H1 (cell line): ENCODE data around the gene ABTB1. TPM values are rescaled to one million over a fixed set of nuclear protein-coding genes. Genes with fewer than 3 reads are reported as not detected.

Source experiments
- CTCF ChIA-PET: fragments of 300-600 bp; sonication (Branson Sonifier 250); formaldehyde crosslinking; loops from one replicate; lab custom pipeline; 2021; ENCODE audit not compliant: partially characterized antibody; lab: Charles Lee
- POLR2A ChIA-PET: fragments of 300-600 bp; sonication (Branson Sonifier 250); formaldehyde crosslinking; loops from one replicate; lab custom pipeline; 2021; ENCODE audit warnings: inconsistent platforms; ENCODE audit not compliant: partially characterized antibody; lab: Charles Lee
- DNase-seq, 2 experiments: peaks; one replicate each; pipeline versions ENCODE4 v3.0.0 to v3.0.0-alpha.2; 2010 to 2022; ENCODE audit warnings: low spot score in 2 of 2, low read depth in 1 of 2, mixed read lengths in 1 of 2
- FAIRE-seq: peaks from 2 replicates; lab custom pipeline; 2011; peaks lifted over from hg19 to GRCh38; lab: Jason Lieb, UNC
- H2AFZ ChIP-seq: 2 replicates; pipeline ENCODE4 v1.8.1; 2012; ENCODE audit warnings: low read length, inconsistent platforms
- H2AK5ac ChIP-seq: 2 replicates; pipeline ENCODE4 v1.6.1; 2013; ENCODE audit warnings: low read depth, low read length
- H2BK120ac ChIP-seq: replicated peaks from 2 replicates; pipeline ENCODE3; 2013; ENCODE audit warnings: low read depth, low read length, inconsistent platforms
- H2BK12ac ChIP-seq: 2 replicates; pipeline ENCODE4 v1.6.1; 2013; ENCODE audit warnings: low read depth, low read length
- H2BK15ac ChIP-seq: 2 replicates; pipeline ENCODE4 v1.6.1; 2013; ENCODE audit warnings: low read length
- H2BK20ac ChIP-seq: 2 replicates; pipeline ENCODE4 v1.6.1; 2013; ENCODE audit warnings: low read length
- H2BK5ac ChIP-seq: 2 replicates; pipeline ENCODE4 v1.6.1; 2013; ENCODE audit warnings: low read depth, low read length
- H3K14ac ChIP-seq: 2 replicates; pipeline ENCODE4 v1.6.1; 2013; ENCODE audit warnings: inconsistent platforms; ENCODE audit not compliant: insufficient read length
- H3K18ac ChIP-seq: 2 replicates; pipeline ENCODE4 v1.6.1; 2013; ENCODE audit warnings: low read length; ENCODE audit errors: extremely low read depth
- H3K23ac ChIP-seq: 2 replicates; pipeline ENCODE4 v1.6.1; 2013; ENCODE audit warnings: inconsistent platforms; ENCODE audit not compliant: insufficient read length
- H3K23me2 ChIP-seq: 2 replicates; pipeline ENCODE4 v1.6.1; 2013; ENCODE audit warnings: low read depth, low read length
- H3K27ac ChIP-seq: 2 replicates; pipeline ENCODE4 v1.6.1; 2011; ENCODE audit warnings: low read depth, low read length, inconsistent platforms
- H3K27me3 ChIP-seq, 4 experiments: replicated peaks in 1 of 4; 1 replicate in 1 of 4; 2 replicates in 3 of 4; pipeline versions ENCODE4 v1.6.1 to v1.8.1; 2011 to 2013; ENCODE audit warnings: low read length in 3 of 4, mild to moderate bottlenecking in 3 of 4, inconsistent platforms in 2 of 4, mixed read lengths in 2 of 4, moderate library complexity in 1 of 4; ENCODE audit not compliant: control insufficient read depth in 3 of 4, insufficient read depth in 3 of 4; ENCODE audit errors: extremely low read depth in 1 of 4
- H3K36me3 ChIP-seq, 4 experiments: 2 replicates each; pipeline versions ENCODE4 v1.6.1 to v1.8.1; 2011 to 2013; ENCODE audit warnings: mild to moderate bottlenecking in 4 of 4, low read length in 3 of 4, moderate library complexity in 2 of 4, control low read depth in 1 of 4, inconsistent platforms in 1 of 4; ENCODE audit not compliant: insufficient read depth in 4 of 4, control insufficient read depth in 2 of 4
- H3K4ac ChIP-seq: replicated peaks from 2 replicates; pipeline ENCODE3; 2013; ENCODE audit warnings: low read length, low read depth, mixed read lengths, inconsistent platforms; ENCODE audit not compliant: insufficient read length
- H3K4me1 ChIP-seq, 4 experiments: replicated peaks in 1 of 4; 1 replicate in 1 of 4; 2 replicates in 3 of 4; pipeline versions ENCODE4 v1.6.1 to v1.8.1; 2011 to 2013; ENCODE audit warnings: low read length in 3 of 4, inconsistent platforms in 2 of 4, mixed read lengths in 1 of 4; ENCODE audit not compliant: insufficient read depth in 4 of 4, control insufficient read depth in 3 of 4
- H3K4me2 ChIP-seq, 2 experiments: 2 replicates each; pipeline versions ENCODE4 v1.6.1 to v1.8.1; 2011 to 2013; ENCODE audit warnings: low read depth in 2 of 2, low read length in 2 of 2, control low read depth in 1 of 2, inconsistent platforms in 1 of 2, mild to moderate bottlenecking in 1 of 2; ENCODE audit not compliant: insufficient read depth in 1 of 2
- H3K4me3 ChIP-seq, 4 experiments: fragments of 200-600, 300-600 bp in 1 of 4; sonication (generic), shearing (Covaris generic), sonication (Bioruptor Twin) in 1 of 4; 2 replicates each; pipeline versions ENCODE4 v1.5.1 to v1.8.1; 2011 to 2016; ENCODE audit warnings: low read length in 4 of 4, low read depth in 3 of 4, control low read depth in 2 of 4, inconsistent platforms in 2 of 4, mild to moderate bottlenecking in 2 of 4, mixed read lengths in 1 of 4, moderate library complexity in 1 of 4; ENCODE audit not compliant: insufficient read depth in 2 of 4; ENCODE audit errors: extremely low read depth in 1 of 4
- H3K56ac ChIP-seq: replicated peaks from 2 replicates; pipeline ENCODE3; 2013; ENCODE audit warnings: low read depth, mild to moderate bottlenecking, mixed read lengths, low read length, inconsistent platforms; ENCODE audit not compliant: insufficient read length
- H3K79me1 ChIP-seq: 2 replicates; pipeline ENCODE4 v1.6.1; 2013; ENCODE audit warnings: low read depth, low read length, control low read depth
- H3K79me2 ChIP-seq, 2 experiments: 2 replicates each; pipeline versions ENCODE4 v1.6.1 to v1.8.1; 2012 to 2013; ENCODE audit warnings: low read length in 2 of 2, mild to moderate bottlenecking in 2 of 2, inconsistent platforms in 1 of 2; ENCODE audit not compliant: insufficient read depth in 2 of 2, control insufficient read depth in 1 of 2
- H3K9ac ChIP-seq, 4 experiments: replicated peaks in 1 of 4; 1 replicate in 1 of 4; 2 replicates in 3 of 4; pipeline versions ENCODE4 v1.6.1 to v1.8.1; 2011 to 2013; ENCODE audit warnings: low read depth in 3 of 4, low read length in 3 of 4, control low read depth in 2 of 4, mild to moderate bottlenecking in 2 of 4, moderate library complexity in 2 of 4, inconsistent platforms in 1 of 4; ENCODE audit errors: extremely low read depth in 1 of 4
- H3K9me3 ChIP-seq, 2 experiments: 2 replicates each; pipeline versions ENCODE4 v1.6.1 to v1.8.1; 2012 to 2013; ENCODE audit warnings: mild to moderate bottlenecking in 2 of 2, moderate library complexity in 2 of 2, control low read depth in 1 of 2, inconsistent platforms in 1 of 2, low read depth in 1 of 2, low read length in 1 of 2, mixed read lengths in 1 of 2; ENCODE audit not compliant: insufficient read depth in 2 of 2
- H4K20me1 ChIP-seq, 2 experiments: replicated peaks in 1 of 2; 2 replicates each; pipeline versions ENCODE3 to v1.8.1; 2011 to 2013; ENCODE audit warnings: inconsistent platforms in 2 of 2, low read length in 2 of 2, mild to moderate bottlenecking in 1 of 2; ENCODE audit not compliant: insufficient read depth in 2 of 2, control insufficient read depth in 1 of 2
- H4K5ac ChIP-seq: 2 replicates; pipeline ENCODE4 v1.6.1; 2013; ENCODE audit warnings: low read length, low read depth, mixed read lengths, inconsistent platforms; ENCODE audit not compliant: insufficient read length
- H4K8ac ChIP-seq: 2 replicates; pipeline ENCODE4 v1.8.0; 2013; ENCODE audit warnings: mild to moderate bottlenecking, moderate library complexity, low read length, inconsistent platforms; ENCODE audit not compliant: insufficient read depth; ENCODE audit errors: extremely low read depth
- H4K91ac ChIP-seq: replicated peaks from 2 replicates; pipeline ENCODE3; 2013; ENCODE audit warnings: low read length, mixed read lengths, inconsistent platforms; ENCODE audit not compliant: insufficient read length
- ATF3 ChIP-seq: IDR thresholded peaks from 2 replicates; pipeline ENCODE4 v1.6.1; 2011; ENCODE audit warnings: low read depth, mild to moderate bottlenecking, low read length; ENCODE audit not compliant: insufficient read depth
- BACH1 ChIP-seq: IDR thresholded peaks from 2 replicates; pipeline ENCODE4 v1.6.1; 2012; ENCODE audit warnings: low read length, improper control_type of control experiment
- CBX8 ChIP-seq: fragments of 300-800, 300-1000 bp; sonication (generic); IDR thresholded peaks from 2 replicates; pipeline ENCODE4 v1.7.1; 2016; ENCODE audit warnings: low read depth, low read length, borderline replicate concordance
- E2F6 ChIP-seq: IDR thresholded peaks from 2 replicates; pipeline ENCODE4 v1.6.1; 2012; ENCODE audit warnings: inconsistent platforms
- EGR1 ChIP-seq: IDR thresholded peaks from 2 replicates; pipeline ENCODE4 v1.6.1; 2011; ENCODE audit warnings: low read depth, low read length, borderline replicate concordance
- EP300 ChIP-seq, 2 experiments: IDR thresholded peaks; 1 replicate in 1 of 2; 2 replicates in 1 of 2; pipeline ENCODE4 v1.6.1; 2011 to 2012; ENCODE audit warnings: low read depth in 2 of 2, low read length in 2 of 2, mild to moderate bottlenecking in 2 of 2, borderline replicate concordance in 1 of 2, inconsistent platforms in 1 of 2, moderate library complexity in 1 of 2
- GABPA ChIP-seq: IDR thresholded peaks from 2 replicates; pipeline ENCODE4 v1.6.1; 2011; ENCODE audit warnings: mild to moderate bottlenecking, low read length, moderate library complexity, borderline replicate concordance; ENCODE audit not compliant: insufficient read depth
- HDAC6 ChIP-seq: IDR thresholded peaks from one replicate; pipeline ENCODE4 v1.7.1; 2012; ENCODE audit warnings: low read depth, mild to moderate bottlenecking, inconsistent platforms, low read length, moderate library complexity
- NRF1 ChIP-seq: IDR thresholded peaks from 2 replicates; pipeline ENCODE4 v1.6.1; 2011; ENCODE audit warnings: mild to moderate bottlenecking, low read depth, low read length, improper control_type of control experiment
- POLR2A ChIP-seq, 2 experiments: IDR thresholded peaks; 1 replicate in 1 of 2; 2 replicates in 1 of 2; pipeline ENCODE4 v1.6.1; 2011; ENCODE audit warnings: low read depth in 2 of 2, low read length in 2 of 2, mild to moderate bottlenecking in 2 of 2; ENCODE audit errors: control extremely low read depth in 1 of 2
- RBBP5 ChIP-seq: IDR thresholded peaks from 2 replicates; pipeline ENCODE4 v1.7.1; 2012; ENCODE audit warnings: low read depth, mild to moderate bottlenecking, inconsistent platforms, low read length, moderate library complexity, borderline replicate concordance
- SP4 ChIP-seq: IDR thresholded peaks from 2 replicates; pipeline ENCODE4 v1.6.1; 2012; ENCODE audit warnings: low read length, inconsistent platforms
- WGBS, 2 experiments: shearing (Covaris generic) in 1 of 2; methylation state at CpG; one replicate each; pipeline versions ENCODE4 v1.1.6 to v1.1.7; 2013 to 2015; ENCODE audit warnings: low lambda C conversion rate in 2 of 2, mixed read lengths in 2 of 2, inconsistent platforms in 1 of 2, low coverage in 1 of 2, missing lambda C conversion rate in 1 of 2; ENCODE audit not compliant: insufficient replicate concordance in 2 of 2, insufficient coverage in 1 of 2, insufficient read length in 1 of 2; ENCODE audit errors: extremely low coverage in 1 of 2, missing lambda C conversion rate in 1 of 2; 5-methylcytosine and 5-hydroxymethylcytosine counted together
- polyA plus RNA-seq, 7 experiments: library from polyadenylated mRNA; depleted of rRNA in 3 of 7; stranded (reverse) in 5 of 7; unstranded in 2 of 7; fragments of >200 nt in 5 of 7; fragments of 200-250 nt in 2 of 7; gene quantifications; 1 replicate in 5 of 7; 2 replicates in 1 of 7; 4 replicates in 1 of 7; pipeline versions ENCODE4 v1.2.1 to v1.2.3, GENCODE V29; 2011 to 2013; ENCODE audit warnings: missing spikeins in 2 of 7, mixed read lengths in 2 of 7
- total RNA-seq: library from RNA; stranded (reverse); fragmentation: NEBNext Ultra II Directional; extraction: Animal tissue kit (Norgen Biotek cat#: 25700); gene quantifications from 2 replicates; pipeline ENCODE4 v1.2.1, GENCODE V29; 2021

Gene ABTB1
- total and polyA plus RNA-seq, 2 of the 8 experiments (the other 6 are each of a cell fraction or from before 2014, with no cell fraction given) = 7.1 to 9.4 TPM

GRCh38 chr3:127651516-127652172 is 21.1 kb upstream of the ABTB1 start:
- H4K20me1 ChIP-seq = peaks cover 0 to 3% of the 10 kb centered on the region in 2 experiments
- H3K18ac ChIP-seq = no peak overlapping the region
- ChIA-PET POLR2A (interaction anchor here (1.0 to 1.7 kb wide), 3 partner anchors 11 to 39 kb away, joined by 3 read pairs; no protein-coding TSS in a partner anchor), CTCF (interaction anchor here (0.7 to 10.2 kb wide), 27 partner anchors 10 to 344 kb away, joined by 3 to 104 read pairs (median 4); partner anchors contain the start of gene MGLL)
- no peak overlapping the region for H4K91ac ChIP-seq
- H3K36me3 ChIP-seq = no peaks in the 10 kb centered on the region
- no peak overlapping the region for H2BK5ac ChIP-seq
- 0 out of 2 replicates have a peak overlapping the region, but pooled peaks have one; percentile 14 for H2BK15ac ChIP-seq
- H3K9ac ChIP-seq = no peak overlapping the region
- H2AFZ ChIP-seq = no peak overlapping the region
- no peak overlapping the region for H2BK120ac ChIP-seq
- H4K8ac ChIP-seq = no peak overlapping the region
- no peak overlapping the region for H3K56ac ChIP-seq
- H3K4me2 ChIP-seq = no peak overlapping the region
- no peak overlapping the region for H3K4me3 ChIP-seq
- no peaks in the 10 kb centered on the region for H3K9me3 ChIP-seq
- no peak overlapping the region for H4K5ac ChIP-seq
- H3K79me1 ChIP-seq = no peaks in the 10 kb centered on the region
- no peak overlapping the region for H3K14ac ChIP-seq
- no peaks in the 10 kb centered on the region for H3K79me2 ChIP-seq
- no peak overlapping the region for H3K27ac ChIP-seq
- FAIRE-seq (no peak), DNase-seq (no peak)
- H2AK5ac ChIP-seq = no peak overlapping the region
- no peaks in the 10 kb centered on the region for H3K27me3 ChIP-seq
- no peaks in the 10 kb centered on the region for H3K23me2 ChIP-seq
- H2BK12ac ChIP-seq = no peak overlapping the region
- H2BK20ac ChIP-seq = no peak overlapping the region
- WGBS, 2 experiments = 91% methylated on average over 8 of the region's 8 CpGs; no CpG with 5 or more reads in 1 of the 2 experiments
- H3K4ac ChIP-seq = no peak overlapping the region
- no peak overlapping the region for H3K23ac ChIP-seq
- H3K4me1 ChIP-seq = no peaks in the 10 kb centered on the region
- TF ChIP-seq CBX8 (no peak), EGR1 (no peak), ATF3 (no peak), NRF1 (no peak), BACH1 (no peak), HDAC6 (no peak), RBBP5 (no peak), GABPA (no peak), EP300 (IDR thresholded peaks at IDR 0.05; ENCODE audit: borderline replicate concordance in 1 of 2, low read depth in 2 of 2, low read length in 2 of 2) (no peak), POLR2A (IDR thresholded peaks at IDR 0.05; ENCODE audit: control extremely low read depth in 1 of 2, low read depth in 2 of 2, low read length in 2 of 2) (no peak), E2F6 (no peak), SP4 (no peak)
